ENCODE data around the gene SAP30BP. TPM values are rescaled to one million over a fixed set of nuclear protein-coding genes. Genes with fewer than 3 reads are reported as not detected.

SAP30BP gene
- total RNA-seq, 1 experiment from 2014 or later: 149 TPM

DNA sequence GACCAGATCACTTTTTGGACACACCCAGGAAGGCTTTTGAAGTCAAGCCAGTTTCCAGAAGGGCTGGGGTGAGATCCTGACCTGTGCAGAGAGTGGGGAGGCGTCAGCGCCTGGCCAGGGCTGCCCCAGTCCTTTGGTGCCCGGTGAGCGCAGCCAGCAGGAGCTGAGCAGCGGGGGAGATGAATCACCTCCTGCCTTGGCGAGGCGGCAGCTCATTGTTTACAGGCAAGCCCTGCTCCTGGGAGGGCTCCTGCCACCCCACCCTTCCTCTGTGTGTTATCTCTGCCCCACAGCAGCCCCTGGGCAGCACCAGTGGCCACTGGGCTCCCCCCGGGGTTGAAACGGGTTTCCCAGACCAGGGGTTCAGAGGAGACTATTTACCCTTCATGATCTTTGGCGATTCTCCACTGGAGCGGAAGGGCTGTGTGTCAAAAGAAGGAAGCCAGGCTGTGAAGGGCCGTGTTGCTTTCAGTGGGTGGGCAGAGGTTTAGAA is 40.0 kb downstream of the SAP30BP start:
- CTCF ChIA-PET: interaction anchor here (1.2 to 2.6 kb wide), 8 partner anchors 12 to 74 kb away, joined by 4 to 17 read pairs (median 11); partner anchors contain the start of genes ITGB4 and SMIM5
- intact Hi-C loops (cut with micrococcal nuclease): loop anchor here (2.0 kb wide), 1 partner anchor 14 kb away; the partner anchor contains the start of gene ITGB4
- ATAC-seq (peak; percentile 95), DNase-seq (ENCODE audit: low read depth, low spot score) (peak; percentile 94)
- no TSS peak for BruUV-seq (replicated peaks)
- RAD21 ChIA-PET (ENCODE audit: low non-redundant PET in 1 of 2, low total read pairs in 2 of 2, uncharacterized antibody in 2 of 2, unreplicated experiment in 2 of 2): interaction anchor here (0.6 to 1.6 kb wide), 5 partner anchors 11 to 58 kb away, joined by 3 to 5 read pairs (median 4); partner anchors contain the start of genes GALK1 (in 1 of the 2) and ITGB4 (in 1 of the 2)
- H3K4me2 ChIP-seq (ENCODE audit: low read length): peak overlapping the region; percentile 86
- peak overlapping the region in 1 of 2 experiments; percentile 43; a peak in 2 of 4 replicates for H3K4me3 ChIP-seq (replicated peaks in 1 of 2; ENCODE audit: low read depth in 1 of 2, low read length in 2 of 2)
- no peaks in the 10 kb centered on the region for H3K27me3 ChIP-seq (ENCODE audit: insufficient read depth, low read length)
- H3K27ac ChIP-seq (ENCODE audit: low read depth, low read length): peak overlapping the region; percentile 85
- TF ChIP-seq TCF7L2 (IDR thresholded peaks at IDR 0.05; ENCODE audit: borderline replicate concordance, extremely low read depth, insufficient read depth, insufficient read length) (peak; percentile 97), CEBPB (IDR thresholded peaks at IDR 0.05; ENCODE audit: low read depth) (no peak), POLR2A (IDR thresholded peaks at IDR 0.05; ENCODE audit: borderline replicate concordance, extremely low read depth, insufficient read depth, insufficient read length) (no peak), YY1 (IDR thresholded peaks at IDR 0.05; ENCODE audit: extremely low read depth, insufficient replicate concordance, low read depth, low read length) (peak; percentile 84), POLR2AphosphoS5 (IDR thresholded peaks at IDR 0.05; ENCODE audit: low read depth, low read length) (peak; percentile 87)
- TF ChIP-seq, protein P1, sequence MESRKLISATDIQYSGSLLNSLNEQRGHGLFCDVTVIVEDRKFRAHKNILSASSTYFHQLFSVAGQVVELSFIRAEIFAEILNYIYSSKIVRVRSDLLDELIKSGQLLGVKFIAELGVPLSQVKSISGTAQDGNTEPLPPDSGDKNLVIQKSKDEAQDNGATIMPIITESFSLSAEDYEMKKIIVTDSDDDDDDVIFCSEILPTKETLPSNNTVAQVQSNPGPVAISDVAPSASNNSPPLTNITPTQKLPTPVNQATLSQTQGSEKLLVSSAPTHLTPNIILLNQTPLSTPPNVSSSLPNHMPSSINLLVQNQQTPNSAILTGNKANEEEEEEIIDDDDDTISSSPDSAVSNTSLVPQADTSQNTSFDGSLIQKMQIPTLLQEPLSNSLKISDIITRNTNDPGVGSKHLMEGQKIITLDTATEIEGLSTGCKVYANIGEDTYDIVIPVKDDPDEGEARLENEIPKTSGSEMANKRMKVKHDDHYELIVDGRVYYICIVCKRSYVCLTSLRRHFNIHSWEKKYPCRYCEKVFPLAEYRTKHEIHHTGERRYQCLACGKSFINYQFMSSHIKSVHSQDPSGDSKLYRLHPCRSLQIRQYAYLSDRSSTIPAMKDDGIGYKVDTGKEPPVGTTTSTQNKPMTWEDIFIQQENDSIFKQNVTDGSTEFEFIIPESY (IDR thresholded peaks at IDR 0.05; ENCODE audit: extremely low read depth, insufficient replicate concordance, low read length): peak; percentile 79
- no peaks in the 10 kb centered on the region; the same call in 1 of the 2 replicates for H3K79me2 ChIP-seq (ENCODE audit: insufficient read depth, low read length)
- peaks cover 55 to 86% of the 10 kb centered on the region in 2 experiments for H3K4me1 ChIP-seq (ENCODE audit: control insufficient read depth in 1 of 2, insufficient read depth in 2 of 2, low read length in 2 of 2)
- H3K36me3 ChIP-seq (ENCODE audit: control insufficient read depth in 1 of 2, insufficient read depth in 2 of 2, low read length in 2 of 2): peaks cover 19 to 54% of the 10 kb centered on the region in 2 experiments
- H2AFZ ChIP-seq (ENCODE audit: low read depth, low read length, poor library complexity, severe bottlenecking): no peak overlapping the region
- H3K9me3 ChIP-seq (ENCODE audit: control insufficient read depth in 1 of 2, insufficient read depth in 1 of 2, low read depth in 1 of 2, low read length in 2 of 2): no peaks in the 10 kb centered on the region
- peak overlapping the region; percentile 64 for H3K9ac ChIP-seq (ENCODE audit: low read length)
- no peaks in the 10 kb centered on the region for H4K20me1 ChIP-seq (ENCODE audit: insufficient read depth)
- POLR2A ChIA-PET: interaction anchor here (0.7 to 5.4 kb wide), 9 partner anchors 8 to 169 kb away, joined by 3 to 45 read pairs (median 6); partner anchors contain the start of gene ITGB4
- no peaks in the 10 kb centered on the region for H3K9me2 ChIP-seq (ENCODE audit: insufficient read depth)
